Loucy (cell line): ENCODE results near the gene GPX6.

Experiments used
- H2AFZ ChIP-seq: fragments of 200-600 bp; sonication (generic); 2 replicates; pipeline ENCODE4 v1.6.0; 2016; ENCODE audit warnings: antibody characterized with exemption, mild to moderate bottlenecking, low read length, moderate library complexity
- H3F3A ChIP-seq: fragments of 200-600 bp; 2 replicates; pipeline ENCODE4 v1.6.0; 2016; ENCODE audit warnings: antibody characterized with exemption, low read depth, mild to moderate bottlenecking
- H3K27me3 ChIP-seq: fragments of 200-600 bp; sonication (generic); 2 replicates; pipeline ENCODE4 v1.6.1; 2014; ENCODE audit warnings: low read length, mild to moderate bottlenecking; ENCODE audit not compliant: insufficient read depth, poor library complexity, severe bottlenecking
- H3K36me3 ChIP-seq: fragments of 200-600 bp; sonication (generic); 2 replicates; pipeline ENCODE4 v1.6.1; 2016; ENCODE audit warnings: low read length; ENCODE audit not compliant: insufficient read depth
- H3K4me1 ChIP-seq: fragments of 200-600 bp; sonication (generic); 2 replicates; pipeline ENCODE4 v1.5.1; 2014; ENCODE audit warnings: low read length, mild to moderate bottlenecking; ENCODE audit not compliant: insufficient read depth, poor library complexity, severe bottlenecking
- H3K4me2 ChIP-seq: fragments of 200-600 bp; sonication (generic); 2 replicates; pipeline ENCODE4 v1.6.0; 2014; ENCODE audit warnings: antibody characterized with exemption, low read length, low read depth, mild to moderate bottlenecking; ENCODE audit not compliant: poor library complexity, severe bottlenecking
- H3K4me3 ChIP-seq: fragments of 200-600 bp; sonication (generic); 2 replicates; pipeline ENCODE4 v1.5.1; 2014; ENCODE audit warnings: low read length, mild to moderate bottlenecking, mixed read lengths; ENCODE audit not compliant: poor library complexity, severe bottlenecking
- H3K79me2 ChIP-seq: fragments of 200-600 bp; sonication (generic); 2 replicates; pipeline ENCODE4 v1.6.1; 2014; ENCODE audit warnings: low read length; ENCODE audit not compliant: insufficient read depth
- H3K9ac ChIP-seq: fragments of 200-600 bp; sonication (generic); 2 replicates; pipeline ENCODE4 v1.6.0; 2014; ENCODE audit warnings: mild to moderate bottlenecking, low read depth, low read length, moderate library complexity; ENCODE audit not compliant: poor library complexity, severe bottlenecking
- H3K9me2 ChIP-seq: fragments of 200-600 bp; sonication (generic); replicated peaks from 2 replicates; pipeline ENCODE4 v1.6.1; 2016; ENCODE audit warnings: low read depth, low read length, mixed read lengths
- H3K9me3 ChIP-seq: fragments of 200-600 bp; sonication (generic); 2 replicates; pipeline ENCODE4 v1.6.1; 2014; ENCODE audit warnings: mild to moderate bottlenecking, antibody characterized with exemption, low read length, low read depth; ENCODE audit not compliant: insufficient read depth
- H4K20me1 ChIP-seq: fragments of 200-600 bp; sonication (generic); 2 replicates; pipeline ENCODE4 v1.6.0; 2014; ENCODE audit warnings: antibody characterized with exemption, low read length, mild to moderate bottlenecking; ENCODE audit not compliant: insufficient read depth, poor library complexity, severe bottlenecking
- CTCF ChIP-seq: fragments of 200-600 bp; sonication (generic); conservative IDR thresholded peaks from 2 replicates; pipeline ENCODE4 v1.5.1; 2014; ENCODE audit warnings: mild to moderate bottlenecking, antibody characterized with exemption, low read length
- EZH2phosphoT487 ChIP-seq: fragments of 200-600 bp; IDR thresholded peaks from 2 replicates; pipeline ENCODE4 v1.6.1; 2018; ENCODE audit warnings: antibody characterized with exemption, mild to moderate bottlenecking, moderate library complexity, borderline replicate concordance

The GPX6 gene

GRCh38 chr6:28486533-28486932, 29.1 kb downstream of the GPX6 start:
- Histone ChIP-seq H3K9me3 (no peaks in the 10 kb centered on the region), H3K27me3 (no peaks in the 10 kb centered on the region), H3K4me3 (no peak overlapping the region), H3K79me2 (no peaks in the 10 kb centered on the region), H3F3A (no peaks in the 10 kb centered on the region), H3K4me1 (no peaks in the 10 kb centered on the region), H4K20me1 (no peaks in the 10 kb centered on the region), H3K9ac (no peak overlapping the region), H3K4me2 (no peak overlapping the region), H2AFZ (no peak overlapping the region), H3K9me2 (no peaks in the 10 kb centered on the region), H3K36me3 (no peaks in the 10 kb centered on the region)
- no peak for TF ChIP-seq EZH2phosphoT487
- no peak for TF ChIP-seq CTCF

GRCh38 chr6:28485482-28485881, 30.1 kb downstream of the GPX6 start:
- no peaks in the 10 kb centered on the region for H3K9me3 ChIP-seq
- no peaks in the 10 kb centered on the region for H3K4me1 ChIP-seq

GRCh38 chr6:28480253-28480932, 35.2 kb downstream of the GPX6 start:
- no peaks in the 10 kb centered on the region for H3K9me2 ChIP-seq
- no peaks in the 10 kb centered on the region for H3F3A ChIP-seq
- no peaks in the 10 kb centered on the region for H3K27me3 ChIP-seq
- H2AFZ ChIP-seq = no peak overlapping the region
- no peaks in the 10 kb centered on the region for H4K20me1 ChIP-seq
- H3K36me3 ChIP-seq = no peaks in the 10 kb centered on the region
- H3K9me3 ChIP-seq = no peaks in the 10 kb centered on the region
- no peak overlapping the region for H3K4me2 ChIP-seq
- H3K79me2 ChIP-seq = no peaks in the 10 kb centered on the region
- H3K4me3 ChIP-seq = no peak overlapping the region
- H3K4me1 ChIP-seq = no peaks in the 10 kb centered on the region
- TF ChIP-seq EZH2phosphoT487 (no peak), CTCF (no peak)
- no peak overlapping the region for H3K9ac ChIP-seq

More at GRCh38 chr6:28485482-28485881, 30.1 kb downstream of the GPX6 start:
- H3K9ac ChIP-seq = no peak overlapping the region
- H4K20me1 ChIP-seq = no peaks in the 10 kb centered on the region
- no peaks in the 10 kb centered on the region for H3K9me2 ChIP-seq
- H3K4me3 ChIP-seq = no peak overlapping the region
- H3K36me3 ChIP-seq = no peaks in the 10 kb centered on the region
- no peak overlapping the region for H2AFZ ChIP-seq
- no peak for TF ChIP-seq CTCF
- TF ChIP-seq EZH2phosphoT487 = no peak
- H3K4me2 ChIP-seq = no peak overlapping the region
- H3F3A ChIP-seq = no peaks in the 10 kb centered on the region
- no peaks in the 10 kb centered on the region for H3K27me3 ChIP-seq
- no peaks in the 10 kb centered on the region for H3K79me2 ChIP-seq
